Measurements from ENCODE around the gene FAM20C. TPM values are rescaled to one million over a fixed set of nuclear protein-coding genes. Genes with fewer than 3 reads are reported as not detected.

Gene FAM20C
- total and polyA plus RNA-seq, 4 donors, result 17.3 to 86.9 (median 45.9) TPM

- TF ChIP-seq, protein P1, sequence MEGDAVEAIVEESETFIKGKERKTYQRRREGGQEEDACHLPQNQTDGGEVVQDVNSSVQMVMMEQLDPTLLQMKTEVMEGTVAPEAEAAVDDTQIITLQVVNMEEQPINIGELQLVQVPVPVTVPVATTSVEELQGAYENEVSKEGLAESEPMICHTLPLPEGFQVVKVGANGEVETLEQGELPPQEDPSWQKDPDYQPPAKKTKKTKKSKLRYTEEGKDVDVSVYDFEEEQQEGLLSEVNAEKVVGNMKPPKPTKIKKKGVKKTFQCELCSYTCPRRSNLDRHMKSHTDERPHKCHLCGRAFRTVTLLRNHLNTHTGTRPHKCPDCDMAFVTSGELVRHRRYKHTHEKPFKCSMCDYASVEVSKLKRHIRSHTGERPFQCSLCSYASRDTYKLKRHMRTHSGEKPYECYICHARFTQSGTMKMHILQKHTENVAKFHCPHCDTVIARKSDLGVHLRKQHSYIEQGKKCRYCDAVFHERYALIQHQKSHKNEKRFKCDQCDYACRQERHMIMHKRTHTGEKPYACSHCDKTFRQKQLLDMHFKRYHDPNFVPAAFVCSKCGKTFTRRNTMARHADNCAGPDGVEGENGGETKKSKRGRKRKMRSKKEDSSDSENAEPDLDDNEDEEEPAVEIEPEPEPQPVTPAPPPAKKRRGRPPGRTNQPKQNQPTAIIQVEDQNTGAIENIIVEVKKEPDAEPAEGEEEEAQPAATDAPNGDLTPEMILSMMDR (IDR thresholded peaks at IDR 0.05; ENCODE audit: control extremely low read depth, extremely low read depth), result no peak
- Histone ChIP-seq H3K4me1 (ENCODE audit: control insufficient read depth in 5 of 5, insufficient read depth in 5 of 5, low read length in 5 of 5) (peaks cover 0 to 14% (median 12%) of the 10 kb centered on the region in 5 donors), H3K9me3 (ENCODE audit: control insufficient read depth in 4 of 4, insufficient read depth in 3 of 4, low read length in 3 of 4) (no peaks in the 10 kb centered on the region), H3K27me3 (ENCODE audit: control insufficient read depth in 3 of 3, insufficient read depth in 3 of 3, low read length in 2 of 3) (no peaks in the 10 kb centered on the region), H3K36me3 (ENCODE audit: control insufficient read depth in 4 of 4, insufficient read depth in 4 of 4, low read length in 4 of 4) (peaks cover 0 to 15% (median 7%) of the 10 kb centered on the region in 4 donors), H3K27ac (ENCODE audit: low read depth in 1 of 2, low read length in 1 of 2) (no peak overlapping the region), H3K4me3 (no peak overlapping the region), H3K9ac (ENCODE audit: insufficient read depth in 1 of 2, low read length in 2 of 2) (no peak overlapping the region)
- WGBS, 2 donors, result 96% methylated on average over 21 of the region's 21 CpGs
- DNase-seq (no peak), ATAC-seq (ENCODE audit: insufficient read depth, low FRiP score) (no peak)
Observed at GRCh38 chr7:217781-218180, 25.4 kb downstream of the FAM20C start.

DNA sequence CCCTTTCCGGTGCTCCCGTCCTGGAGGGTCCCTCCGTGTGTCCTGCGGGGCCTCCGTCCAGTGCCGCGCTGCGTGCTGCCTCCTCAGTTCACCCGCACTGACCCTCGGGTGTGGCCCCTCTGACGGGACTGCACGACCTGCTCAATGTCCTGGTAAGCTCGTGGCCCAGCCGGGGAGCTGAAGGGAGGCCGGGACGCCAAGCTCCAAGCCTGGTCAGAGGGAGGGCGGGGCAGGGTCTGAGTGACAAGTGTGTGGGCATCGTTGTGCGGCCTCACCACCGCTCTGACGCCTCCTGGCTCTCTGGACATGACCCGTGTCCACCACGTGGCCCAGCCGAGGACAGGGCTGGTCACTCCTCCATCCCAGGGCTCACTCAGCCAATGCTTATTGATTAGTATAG lies 25.9 kb downstream of the FAM20C start:
- no peaks in the 10 kb centered on the region for H3K9me3 ChIP-seq (ENCODE audit: control insufficient read depth in 4 of 4, insufficient read depth in 3 of 4, low read length in 3 of 4)
- WGBS, 2 donors, result 90 to 92% methylated on average over 24 of the region's 24 CpGs
- TF ChIP-seq, protein P1 (IDR thresholded peaks at IDR 0.05; ENCODE audit: control extremely low read depth, extremely low read depth), result no peak
- no peak overlapping the region for H3K9ac ChIP-seq (ENCODE audit: insufficient read depth in 1 of 2, low read length in 2 of 2)
- H3K27me3 ChIP-seq (ENCODE audit: control insufficient read depth in 3 of 3, insufficient read depth in 3 of 3, low read length in 2 of 3), result no peaks in the 10 kb centered on the region
- peaks cover 0 to 14% (median 12%) of the 10 kb centered on the region in 5 donors for H3K4me1 ChIP-seq (ENCODE audit: control insufficient read depth in 5 of 5, insufficient read depth in 5 of 5, low read length in 5 of 5)
- H3K4me3 ChIP-seq, result no peak overlapping the region
- no peak overlapping the region for H3K27ac ChIP-seq (ENCODE audit: low read depth in 1 of 2, low read length in 1 of 2)
- no peak for DNase-seq
- peaks cover 0 to 16% (median 6%) of the 10 kb centered on the region in 4 donors for H3K36me3 ChIP-seq (ENCODE audit: control insufficient read depth in 4 of 4, insufficient read depth in 4 of 4, low read length in 4 of 4)
- ATAC-seq (ENCODE audit: insufficient read depth, low FRiP score), result no peak

- H3K4me3 ChIP-seq, result no peak overlapping the region
- 94 to 96% methylated on average over 28 of the region's 28 CpGs for WGBS, 2 donors
- ATAC-seq (ENCODE audit: insufficient read depth, low FRiP score) (no peak), DNase-seq (no peak)
- H3K9me3 ChIP-seq (ENCODE audit: control insufficient read depth in 4 of 4, insufficient read depth in 3 of 4, low read length in 3 of 4), result no peaks in the 10 kb centered on the region
- peaks cover 0 to 14% (median 12%) of the 10 kb centered on the region in 5 donors for H3K4me1 ChIP-seq (ENCODE audit: control insufficient read depth in 5 of 5, insufficient read depth in 5 of 5, low read length in 5 of 5)
- H3K36me3 ChIP-seq (ENCODE audit: control insufficient read depth in 4 of 4, insufficient read depth in 4 of 4, low read length in 4 of 4), result peaks cover 0 to 19% (median 6%) of the 10 kb centered on the region in 4 donors
- H3K9ac ChIP-seq (ENCODE audit: insufficient read depth in 1 of 2, low read length in 2 of 2), result no peak overlapping the region
- no peak overlapping the region for H3K27ac ChIP-seq (ENCODE audit: low read depth in 1 of 2, low read length in 1 of 2)
- H3K27me3 ChIP-seq (ENCODE audit: control insufficient read depth in 3 of 3, insufficient read depth in 3 of 3, low read length in 2 of 3), result no peaks in the 10 kb centered on the region
- TF ChIP-seq, protein P1 (IDR thresholded peaks at IDR 0.05; ENCODE audit: control extremely low read depth, extremely low read depth), result no peak
Observed at GRCh38 chr7:218896-219580, 26.7 kb downstream of the FAM20C start.
